Calu3 (cell line): ENCODE results near the gene GGTA1. TPM values are rescaled to one million over a fixed set of nuclear protein-coding genes. Genes with fewer than 3 reads are reported as not detected.

Experiments
- BruUV-seq: library from RNA; stranded (reverse); fragments of 400-500 nt; replicated peaks from 2 replicates; lab custom pipeline; 2021; lab: Mats Ljungman, UMichigan
- CTCF ChIA-PET: fragments of 300-600 bp; sonication (Branson Sonifier 250); formaldehyde crosslinking; loops from one replicate; lab custom pipeline; 2022; ENCODE audit warnings: antibody characterized with exemption; lab: Charles Lee
- DNase-seq: peaks from one replicate; pipeline ENCODE4 v3.0.0; 2022
- H3K27ac Mint-ChIP-seq: one replicate; pipeline ENCODE4 v1.8.0; 2022; ENCODE audit warnings: mixed read lengths; ENCODE audit not compliant: unreplicated experiment
- H3K27me3 Mint-ChIP-seq: one replicate; pipeline ENCODE4 v1.8.0; 2022; ENCODE audit warnings: mixed read lengths; ENCODE audit not compliant: unreplicated experiment
- H3K36me3 Mint-ChIP-seq: one replicate; pipeline ENCODE4 v1.8.0; 2022; ENCODE audit warnings: mild to moderate bottlenecking, moderate library complexity, mixed read lengths; ENCODE audit not compliant: insufficient read depth, unreplicated experiment
- H3K4me1 Mint-ChIP-seq: one replicate; pipeline ENCODE4 v1.8.0; 2022; ENCODE audit warnings: mild to moderate bottlenecking, low read depth, mixed read lengths; ENCODE audit not compliant: unreplicated experiment
- H3K4me3 Mint-ChIP-seq: one replicate; pipeline ENCODE4 v1.8.0; 2022; ENCODE audit warnings: mild to moderate bottlenecking, low read depth, moderate library complexity, mixed read lengths; ENCODE audit not compliant: unreplicated experiment
- H3K9me3 Mint-ChIP-seq: one replicate; pipeline ENCODE4 v1.8.0; 2022; ENCODE audit warnings: low read depth, mixed read lengths; ENCODE audit not compliant: unreplicated experiment
- CTCF ChIP-seq: fragments of 200-600 bp; IDR thresholded peaks from one replicate; pipeline ENCODE4 v1.8.0; 2022; ENCODE audit warnings: antibody characterized with exemption; ENCODE audit not compliant: unreplicated experiment
- intact Hi-C: fragments of 100-400 bp; cut with micrococcal nuclease; formaldehyde crosslinking; loops from one replicate; pipeline ENCODE4 v1.10.0; 2022; ENCODE audit not compliant: unreplicated experiment
- total RNA-seq: library from RNA; stranded (reverse); gene quantifications from 2 replicates; pipeline ENCODE4 v1.2.3, GENCODE V29; 2022

The GGTA1 gene
- total RNA-seq, 1 experiment from 2014 or later: not detected

GRCh38 chr9:121484651-121485446, 14.8 kb downstream of the GGTA1 start:
- Mint-ChIP-seq H3K9me3 (no peaks in the 10 kb centered on the region), H3K27ac (no peak overlapping the region), H3K27me3 (no peaks in the 10 kb centered on the region), H3K4me3 (no peak overlapping the region), H3K36me3 (no peaks in the 10 kb centered on the region), H3K4me1 (no peaks in the 10 kb centered on the region)
- CTCF ChIA-PET: interaction anchor here (0.7 kb wide), 1 partner anchor 24 kb away, joined by 3 read pairs; no protein-coding TSS in a partner anchor
- DNase-seq: no peak
- intact Hi-C loops: no loop called here
- BruUV-seq: no TSS peak
- no peak for TF ChIP-seq CTCF

- no peak for DNase-seq
- Mint-ChIP-seq H3K27me3 (peaks cover 10% of the 10 kb centered on the region), H3K36me3 (no peaks in the 10 kb centered on the region), H3K9me3 (no peaks in the 10 kb centered on the region), H3K27ac (no peak overlapping the region), H3K4me3 (no peak overlapping the region), H3K4me1 (no peaks in the 10 kb centered on the region)
- BruUV-seq: no TSS peak
- CTCF ChIA-PET: no interaction called here
- TF ChIP-seq CTCF: no peak
- intact Hi-C loops: no loop called here
Observed at GRCh38 chr9:121483473-121484031, 16.1 kb downstream of the GGTA1 start.

GRCh38 chr9:121483049-121483448, 16.6 kb downstream of the GGTA1 start:
- H3K36me3 Mint-ChIP-seq: no peaks in the 10 kb centered on the region
- no peak for TF ChIP-seq CTCF
- no TSS peak for BruUV-seq
- no peak overlapping the region for H3K4me3 Mint-ChIP-seq
- no peaks in the 10 kb centered on the region for H3K9me3 Mint-ChIP-seq
- intact Hi-C loops: no loop called here
- peaks cover 15% of the 10 kb centered on the region for H3K27me3 Mint-ChIP-seq
- CTCF ChIA-PET: no interaction called here
- H3K4me1 Mint-ChIP-seq: no peaks in the 10 kb centered on the region
- no peak overlapping the region for H3K27ac Mint-ChIP-seq
- DNase-seq: no peak

GRCh38 chr9:121478816-121479676, 20.6 kb downstream of the GGTA1 start:
- Mint-ChIP-seq H3K36me3 (no peaks in the 10 kb centered on the region), H3K9me3 (peaks cover 3% of the 10 kb centered on the region), H3K4me1 (no peaks in the 10 kb centered on the region), H3K27me3 (peaks cover 38% of the 10 kb centered on the region), H3K27ac (no peak overlapping the region), H3K4me3 (no peak overlapping the region)
- no TSS peak for BruUV-seq
- intact Hi-C loops: no loop called here
- no peak for DNase-seq
- CTCF ChIA-PET: interaction anchor here (0.6 kb wide), 1 partner anchor 118 kb away, joined by 3 read pairs; no protein-coding TSS in a partner anchor
- TF ChIP-seq CTCF: no peak
